Measurements from ENCODE around the gene BHLHE40.

- TF ChIP-seq CTCF (IDR thresholded peaks at IDR 0.05; ENCODE audit: insufficient read depth, low read length, poor library complexity, severe bottlenecking) (peak; percentile 83), EZH2phosphoT487 (conservative IDR thresholded peaks at IDR 0.05; ENCODE audit: low read length) (no peak)
Measured at GRCh38 chr3:4980229-4981203, 1.3 kb downstream of the BHLHE40 start.
